ENCODE data around the gene SYT1. TPM values are rescaled to one million over a fixed set of nuclear protein-coding genes. Genes with fewer than 3 reads are reported as not detected.

The SYT1 gene
- total and polyA plus RNA-seq, 2 donors (not counting 3 experiments of a cell fraction or from before 2014, with no cell fraction given), result 3.2 to 15.3 TPM

GRCh38 chr12:79351251-79351650 is 486.7 kb downstream of the SYT1 start:
- no peak overlapping the region for H2AFZ ChIP-seq (ENCODE audit: low read depth, low read length)
- H3K4me3 ChIP-seq (replicated peaks in 1 of 3; ENCODE audit: insufficient read depth in 1 of 3, low read depth in 1 of 3, low read length in 3 of 3), result no peak overlapping the region
- TF ChIP-seq POLR2A (IDR thresholded peaks at IDR 0.05; ENCODE audit: low read depth, low read length) (no peak), MYC (IDR thresholded peaks at IDR 0.05; ENCODE audit: low read depth, low read length) (no peak), CTCF (IDR thresholded peaks at IDR 0.05; ENCODE audit: extremely low read depth in 1 of 2, insufficient read depth in 1 of 2, low read depth in 1 of 2, low read length in 2 of 2) (no peak), GATA2 (IDR thresholded peaks at IDR 0.05; ENCODE audit: insufficient read depth, insufficient read length, low read depth, low read length) (no peak), EZH2 (IDR thresholded peaks at IDR 0.05; ENCODE audit: borderline replicate concordance, low read depth, low read length, severe bottlenecking) (no peak), JUN (IDR thresholded peaks at IDR 0.05; ENCODE audit: borderline replicate concordance, insufficient read depth, insufficient read length, low read depth) (no peak), FOS (IDR thresholded peaks at IDR 0.05; ENCODE audit: borderline replicate concordance, insufficient read depth, low read length) (no peak), POLR2AphosphoS5 (IDR thresholded peaks at IDR 0.05; ENCODE audit: insufficient read depth, low read depth, low read length) (no peak)
- TF ChIP-seq, protein P1, sequence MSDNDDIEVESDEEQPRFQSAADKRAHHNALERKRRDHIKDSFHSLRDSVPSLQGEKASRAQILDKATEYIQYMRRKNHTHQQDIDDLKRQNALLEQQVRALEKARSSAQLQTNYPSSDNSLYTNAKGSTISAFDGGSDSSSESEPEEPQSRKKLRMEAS (IDR thresholded peaks at IDR 0.05; ENCODE audit: insufficient read depth, insufficient read length), result no peak
- no TSS peak for BruUV-seq (replicated peaks)
- no peak overlapping the region for H3K27ac ChIP-seq (ENCODE audit: insufficient read depth, low read depth, low read length)
- ChIA-PET POLR2A (no interaction called here), CTCF (no interaction called here)
- no peak overlapping the region for H3K9ac ChIP-seq (replicated peaks; ENCODE audit: extremely low read depth, insufficient read depth, low read length)
- no peak overlapping the region for H3K4me2 ChIP-seq (ENCODE audit: insufficient read depth, low read length)
- H3K4me1 ChIP-seq (ENCODE audit: control insufficient read depth, extremely low read depth, insufficient read depth, low read length), result no peaks in the 10 kb centered on the region
- H3K9me3 ChIP-seq (replicated peaks; ENCODE audit: control insufficient read depth, insufficient read depth, low read length), result no peaks in the 10 kb centered on the region
- no peaks in the 10 kb centered on the region for H3K36me3 ChIP-seq (ENCODE audit: control insufficient read depth in 2 of 2, extremely low read depth in 1 of 2, insufficient read depth in 2 of 2, low read length in 2 of 2)
- intact Hi-C loops (cut with micrococcal nuclease) (no loop called here), dilution Hi-C loops (cut with MboI; ENCODE audit: extremely low pct_ligation_motif_present, low sequenced_read_pairs) (no loop called here)
- peaks cover 4% of the 10 kb centered on the region for H3K9me1 ChIP-seq (replicated peaks; ENCODE audit: control insufficient read depth, extremely low read depth, insufficient read depth, low read length)
- peaks cover 0 to 2% of the 10 kb centered on the region in 2 experiments for H3K27me3 ChIP-seq (ENCODE audit: control insufficient read depth in 2 of 2, insufficient read depth in 2 of 2, low read length in 2 of 2)
- DNase-seq (ENCODE audit: low read depth, low spot score), result no peak
- FAIRE-seq, result no peak
- no peaks in the 10 kb centered on the region for H4K20me1 ChIP-seq (replicated peaks; ENCODE audit: control insufficient read depth, extremely low read depth, insufficient read depth, low read length)
- H3K79me2 ChIP-seq (ENCODE audit: control insufficient read depth, insufficient read depth, low read length), result no peaks in the 10 kb centered on the region

All from endothelial cell of umbilical vein (primary cell).